Panc1 (cell line): ENCODE data around the gene TGM1. TPM values are rescaled to one million over a fixed set of nuclear protein-coding genes. Genes with fewer than 3 reads are reported as not detected.

Experiments
- ATAC-seq: fragments of 200-7000 bp; cut with Tn5 transposase; 2 replicates; pipeline ENCODE4 v1.9.1; 2020; ENCODE audit warnings: mild to moderate bottlenecking, moderate library complexity
- BruUV-seq: library from RNA; stranded (reverse); fragments of 400-500 nt; replicated peaks from 2 replicates; lab custom pipeline; 2021; lab: Mats Ljungman, UMichigan
- CTCF ChIA-PET: fragments of 300-600 bp; sonication (Branson Sonifier 250); formaldehyde crosslinking; loops from one replicate; lab custom pipeline; 2022; ENCODE audit warnings: antibody characterized with exemption; lab: Charles Lee
- POLR2A ChIA-PET: fragments of 300-600 bp; sonication (Branson Sonifier 250); formaldehyde crosslinking; loops from one replicate; lab custom pipeline; 2022; ENCODE audit warnings: antibody characterized with exemption; lab: Charles Lee
- DNase-seq: peaks from one replicate; pipeline ENCODE4 v3.0.0-alpha.2; 2010; ENCODE audit warnings: low read depth, low spot score
- H3K27ac ChIP-seq: 2 replicates; pipeline ENCODE4 v1.5.1; 2011; ENCODE audit warnings: mild to moderate bottlenecking, low read length, inconsistent platforms
- H3K27me3 ChIP-seq: fragments of 200-500 bp; sonication (Bioruptor generic); 2 replicates; pipeline ENCODE4 v1.6.0; 2014; ENCODE audit warnings: low read length, inconsistent platforms; ENCODE audit not compliant: control insufficient read depth, insufficient read depth
- H3K36me3 ChIP-seq: fragments of 200-500 bp; sonication (Bioruptor generic); 2 replicates; pipeline ENCODE4 v1.5.1; 2014; ENCODE audit warnings: inconsistent platforms, mild to moderate bottlenecking, low read length, moderate library complexity; ENCODE audit not compliant: control insufficient read depth, insufficient read depth
- H3K4me1 ChIP-seq: 2 replicates; pipeline ENCODE4 v1.5.1; 2011; ENCODE audit warnings: inconsistent platforms, mild to moderate bottlenecking, low read length, moderate library complexity; ENCODE audit not compliant: control insufficient read depth, insufficient read depth
- H3K4me3 ChIP-seq, 2 experiments: 2 replicates each; pipeline ENCODE4 v1.5.1; 2011 to 2012; ENCODE audit warnings: low read depth in 2 of 2, low read length in 2 of 2, mild to moderate bottlenecking in 2 of 2, inconsistent platforms in 1 of 2, moderate library complexity in 1 of 2
- H3K9me3 ChIP-seq: fragments of 200-500 bp; sonication (Bioruptor generic); 2 replicates; pipeline ENCODE4 v1.5.1; 2014; ENCODE audit warnings: low read depth, mild to moderate bottlenecking, inconsistent platforms, low read length, moderate library complexity; ENCODE audit not compliant: control insufficient read depth, insufficient read depth
- CTCF ChIP-seq: fragments of 450-650 bp; IDR thresholded peaks from 2 replicates; pipeline ENCODE4 v1.5.1; 2017; ENCODE audit warnings: mild to moderate bottlenecking
- POLR2AphosphoS5 ChIP-seq: IDR thresholded peaks from 2 replicates; pipeline ENCODE4 v1.6.1; 2012; ENCODE audit warnings: mild to moderate bottlenecking, low read depth, low read length, moderate library complexity
- REST ChIP-seq, 2 experiments: IDR thresholded peaks; 2 replicates each; pipeline ENCODE4 v1.6.1; 2011 to 2012; ENCODE audit warnings: low read depth in 2 of 2, control low read depth in 1 of 2, low read length in 1 of 2, mild to moderate bottlenecking in 1 of 2, moderate library complexity in 1 of 2; ENCODE audit not compliant: insufficient read depth in 1 of 2
- SIN3A ChIP-seq: IDR thresholded peaks from 2 replicates; pipeline ENCODE4 v1.6.1; 2012; ENCODE audit warnings: low read depth, mild to moderate bottlenecking, low read length, moderate library complexity, borderline replicate concordance; ENCODE audit not compliant: insufficient read depth
- TCF7L2 ChIP-seq: IDR thresholded peaks from 2 replicates; pipeline ENCODE4 v1.6.1; 2011; ENCODE audit warnings: mild to moderate bottlenecking, low read depth, low read length, inconsistent platforms
- in situ Hi-C: cut with HindIII; loops from 2 replicates; pipeline ENCODE4 v1.10.0; 2016; ENCODE audit warnings: low sequenced_read_pairs, low pct_unique_long_range_greater_than_20kb
- intact Hi-C: fragments of 100-400 bp; cut with micrococcal nuclease; formaldehyde crosslinking; loops from one replicate; pipeline ENCODE4 v1.10.0; 2022; ENCODE audit not compliant: unreplicated experiment
- total RNA-seq: library from RNA; stranded (reverse); gene quantifications from one replicate; pipeline ENCODE4 v1.2.1, GENCODE V29; 2021; ENCODE audit not compliant: unreplicated experiment

TGM1 gene
- total RNA-seq, 1 experiment from 2014 or later = 2.3 TPM

GRCh38 chr14:24211311-24211710, 51.7 kb downstream of the TGM1 start:
- no TSS peak for BruUV-seq

GRCh38 chr14:24207625-24208024, 55.4 kb downstream of the TGM1 start:
- no TSS peak for BruUV-seq
- no peaks in the 10 kb centered on the region for H3K4me1 ChIP-seq
- in situ Hi-C loops = no loop called here
- no peaks in the 10 kb centered on the region for H3K9me3 ChIP-seq
- ChIA-PET POLR2A (no interaction called here), CTCF (no interaction called here)
- H3K4me3 ChIP-seq = no peak overlapping the region
- H3K27me3 ChIP-seq = no peaks in the 10 kb centered on the region
- no peak for DNase-seq
- TF ChIP-seq CTCF = no peak
- TF ChIP-seq REST (IDR thresholded peaks at IDR 0.05; ENCODE audit: insufficient read depth in 1 of 2, low read depth in 2 of 2, low read length in 1 of 2) = no peak
- TF ChIP-seq TCF7L2 = no peak
- TF ChIP-seq POLR2AphosphoS5 = no peak
- no peak for TF ChIP-seq SIN3A
- no peak for ATAC-seq
- intact Hi-C loops = no loop called here
- no peak overlapping the region for H3K27ac ChIP-seq
- no peaks in the 10 kb centered on the region for H3K36me3 ChIP-seq

More at GRCh38 chr14:24211311-24211710, 51.7 kb downstream of the TGM1 start:
- DNase-seq (no peak), ATAC-seq (no peak)
- H3K4me3 ChIP-seq = no peak overlapping the region
- CTCF ChIA-PET = no interaction called here
- H3K36me3 ChIP-seq = peaks cover 2% of the 10 kb centered on the region; the same call in 1 of the 2 replicates
- intact Hi-C loops (no loop called here), in situ Hi-C loops (no loop called here)
- H3K27ac ChIP-seq = no peak overlapping the region
- no peaks in the 10 kb centered on the region for H3K27me3 ChIP-seq
- peaks cover 9% of the 10 kb centered on the region for H3K4me1 ChIP-seq
- H3K9me3 ChIP-seq = no peaks in the 10 kb centered on the region
- no peak for TF ChIP-seq REST (IDR thresholded peaks at IDR 0.05; ENCODE audit: insufficient read depth in 1 of 2, low read depth in 2 of 2, low read length in 1 of 2)
- TF ChIP-seq TCF7L2 = no peak
- TF ChIP-seq SIN3A = no peak
- TF ChIP-seq POLR2AphosphoS5 = no peak
- no peak for TF ChIP-seq CTCF
- POLR2A ChIA-PET = no interaction called here
